Measurements from ENCODE around the gene PHKG2. TPM values are rescaled to one million over a fixed set of nuclear protein-coding genes. Genes with fewer than 3 reads are reported as not detected.

The PHKG2 gene
- polyA plus RNA-seq, 3 donors: 45.4 to 115 (median 54.2) TPM

- H3K9ac ChIP-seq (ENCODE audit: insufficient read depth, low read length, poor library complexity, severe bottlenecking): no peak overlapping the region
- H3K4me1 Mint-ChIP-seq: peaks cover 41% of the 10 kb centered on the region
- H4K20me1 ChIP-seq (ENCODE audit: insufficient read depth, low read length): peaks cover 45% of the 10 kb centered on the region
- H3K27ac ChIP-seq (ENCODE audit: low read depth in 1 of 2, low read length in 2 of 2): peak overlapping the region in 1 of 2 donors; percentile 93
- no peak overlapping the region for H3K4me3 ChIP-seq (replicated peaks in 1 of 3; ENCODE audit: low read depth in 2 of 3, low read length in 3 of 3)
- H3K4me3 Mint-ChIP-seq: no peak overlapping the region
- peaks cover 73% of the 10 kb centered on the region for H3K79me2 ChIP-seq (ENCODE audit: insufficient read depth, low read length)
- H3K4me2 ChIP-seq (replicated peaks; ENCODE audit: extremely low read depth, low read length, poor library complexity, severe bottlenecking): no peak overlapping the region
- no peak for DNase-seq
- peaks cover 0 to 5% (median 4%) of the 10 kb centered on the region in 3 donors for H3K27me3 Mint-ChIP-seq (ENCODE audit: low read depth in 3 of 3)
- H3K27ac Mint-ChIP-seq: peak overlapping the region in 4 of 7 donors; percentile 22 to 95 (median 54)
- H3K36me3 Mint-ChIP-seq: peaks cover 70 to 84% of the 10 kb centered on the region in 2 donors
- peaks cover 0 to 5% (median 0%) of the 10 kb centered on the region in 7 donors for H3K9me3 Mint-ChIP-seq
- H2AFZ ChIP-seq (ENCODE audit: insufficient read depth, low read depth, low read length, poor library complexity, severe bottlenecking): no peak overlapping the region
- H3K9me3 ChIP-seq (replicated peaks in 1 of 2; ENCODE audit: control insufficient read depth in 1 of 2, insufficient read depth in 1 of 2, low read length in 2 of 2): no peaks in the 10 kb centered on the region
- intact Hi-C loops (cut with micrococcal nuclease): loop anchor here in 1 of 2 donors (5.0 kb wide), 1 partner anchor 36 kb away; no protein-coding TSS in a partner anchor
- H3K4me1 ChIP-seq (ENCODE audit: control insufficient read depth in 1 of 2, insufficient read depth in 2 of 2, low read length in 2 of 2): peaks cover 36 to 41% of the 10 kb centered on the region in 2 donors
- no peak for TF ChIP-seq CTCF (IDR thresholded peaks at IDR 0.05)
- WGBS (ENCODE audit: insufficient coverage): 91% methylated on average over 1 of the region's 1 CpG
- peaks cover 69 to 84% of the 10 kb centered on the region in 2 donors for H3K36me3 ChIP-seq (replicated peaks in 1 of 2; ENCODE audit: control insufficient read depth in 1 of 2, insufficient read depth in 2 of 2, low read length in 2 of 2)
- H3K27me3 ChIP-seq (ENCODE audit: control insufficient read depth in 2 of 2, insufficient read depth in 2 of 2, low read length in 2 of 2): no peaks in the 10 kb centered on the region
These were observed 26.6 kb upstream of the PHKG2 start for GRCh38 chr16:30721606-30722005.

- Histone ChIP-seq H3K4me1 (ENCODE audit: control insufficient read depth in 1 of 2, insufficient read depth in 2 of 2, low read length in 2 of 2) (peaks cover 33 to 40% of the 10 kb centered on the region in 2 donors), H3K79me2 (ENCODE audit: insufficient read depth, low read length) (peaks cover 73% of the 10 kb centered on the region), H3K27ac (ENCODE audit: low read depth in 1 of 2, low read length in 2 of 2) (peak overlapping the region in 1 of 2 donors; percentile 93), H2AFZ (ENCODE audit: insufficient read depth, low read depth, low read length, poor library complexity, severe bottlenecking) (no peak overlapping the region), H4K20me1 (ENCODE audit: insufficient read depth, low read length) (peaks cover 41% of the 10 kb centered on the region), H3K36me3 (replicated peaks in 1 of 2; ENCODE audit: control insufficient read depth in 1 of 2, insufficient read depth in 2 of 2, low read length in 2 of 2) (peaks cover 65 to 83% of the 10 kb centered on the region in 2 donors), H3K4me2 (replicated peaks; ENCODE audit: extremely low read depth, low read length, poor library complexity, severe bottlenecking) (no peak overlapping the region), H3K27me3 (ENCODE audit: control insufficient read depth in 2 of 2, insufficient read depth in 2 of 2, low read length in 2 of 2) (no peaks in the 10 kb centered on the region), H3K4me3 (replicated peaks in 1 of 3; ENCODE audit: low read depth in 2 of 3, low read length in 3 of 3) (no peak overlapping the region), H3K9ac (ENCODE audit: insufficient read depth, low read length, poor library complexity, severe bottlenecking) (no peak overlapping the region), H3K9me3 (replicated peaks in 1 of 2; ENCODE audit: control insufficient read depth in 1 of 2, insufficient read depth in 1 of 2, low read length in 2 of 2) (no peaks in the 10 kb centered on the region)
- peaks cover 0 to 5% (median 0%) of the 10 kb centered on the region in 7 donors for H3K9me3 Mint-ChIP-seq
- peaks cover 38% of the 10 kb centered on the region for H3K4me1 Mint-ChIP-seq
- 79% methylated on average over 6 of the region's 6 CpGs for WGBS (ENCODE audit: insufficient coverage)
- H3K4me3 Mint-ChIP-seq: no peak overlapping the region
- peaks cover 0 to 5% (median 4%) of the 10 kb centered on the region in 3 donors for H3K27me3 Mint-ChIP-seq (ENCODE audit: low read depth in 3 of 3)
- no peak for DNase-seq
- intact Hi-C loops (cut with micrococcal nuclease): loop anchor here in 1 of 2 donors (5.0 kb wide), 1 partner anchor 35 kb away; no protein-coding TSS in a partner anchor
- peaks cover 66 to 82% of the 10 kb centered on the region in 2 donors for H3K36me3 Mint-ChIP-seq
- H3K27ac Mint-ChIP-seq: peak overlapping the region; percentile 24 to 95 (median 79)
- peak; percentile 12 for TF ChIP-seq CTCF (IDR thresholded peaks at IDR 0.05)
These were observed 25.8 kb upstream of the PHKG2 start for GRCh38 chr16:30722443-30722842.

Data from CD14-positive monocyte (primary cell).